Activated CD4-positive, CD25-positive, alpha-beta regulatory T cell treated with anti-CD3 and anti-CD28 coated beads, Interleukin-2, amount 50 U/mL, for 72 hours (primary cell): Measurements from ENCODE around the gene USP9Y.
"Not testable (repeated sequence)": the region's sequence is repeated elsewhere in the genome, so short reads cannot be mapped to it uniquely, and the experiment has no call there.

Source experiments
- DNase-seq: peaks from one replicate; pipeline ENCODE4 v3.0.0; 2021

USP9Y gene

GRCh38 chrY:12701181-12701695, at the start of gene USP9Y:
Gene USP9Y (plus strand): TSS chrY:12701231. CDS start chrY:12709448, 8,217 bp downstream.
- no peak for DNase-seq

GRCh38 chrY:12651621-12652036, 49.4 kb upstream of the USP9Y start:
- DNase-seq, result no peak

GRCh38 chrY:12661745-12662681, 39.0 kb upstream of the USP9Y start:
- no peak for DNase-seq

GRCh38 chrY:12662745-12663591, 38.1 kb upstream of the USP9Y start:
- no peak for DNase-seq

GRCh38 chrY:12663845-12664244, 37.2 kb upstream of the USP9Y start:
- not testable (repeated sequence) for DNase-seq

GRCh38 chrY:12678111-12678510, 22.9 kb upstream of the USP9Y start:
- no peak for DNase-seq

GRCh38 chrY:12681535-12681934, 19.5 kb upstream of the USP9Y start:
- DNase-seq, result no peak

- no peak for DNase-seq
Measured at GRCh38 chrY:12688337-12688736, 12.7 kb upstream of the USP9Y start.

GRCh38 chrY:12700087-12700486, 944 bp upstream of the USP9Y start:
- DNase-seq, result no peak

- no peak for DNase-seq
Measured at GRCh38 chrY:12702174-12702573, 1.1 kb downstream of the USP9Y start.

- DNase-seq, result no peak
Measured at GRCh38 chrY:12710460-12710859, 9.4 kb downstream of the USP9Y start.

GRCh38 chrY:12715376-12715775, 14.3 kb downstream of the USP9Y start:
- no peak for DNase-seq

- no peak for DNase-seq
Measured at GRCh38 chrY:12729746-12730145, 28.7 kb downstream of the USP9Y start.

GRCh38 chrY:12733625-12734024, 32.6 kb downstream of the USP9Y start:
- DNase-seq, result no peak

- no peak for DNase-seq
Measured at GRCh38 chrY:12734051-12734450, 33.0 kb downstream of the USP9Y start.

- no peak for DNase-seq
Measured at GRCh38 chrY:12741414-12741813, 40.4 kb downstream of the USP9Y start.

GRCh38 chrY:12742725-12743124, 41.7 kb downstream of the USP9Y start:
- no peak for DNase-seq

GRCh38 chrY:12744091-12744490, 43.1 kb downstream of the USP9Y start:
- no peak for DNase-seq

- no peak for DNase-seq
Measured at GRCh38 chrY:12749293-12749692, 48.3 kb downstream of the USP9Y start.

- no peak for DNase-seq
Measured at GRCh38 chrY:12752856-12753255, 51.8 kb downstream of the USP9Y start.

GRCh38 chrY:12756021-12756420, 55.0 kb downstream of the USP9Y start:
- DNase-seq, result no peak

GRCh38 chrY:12765976-12766375, 64.9 kb downstream of the USP9Y start:
- DNase-seq, result no peak

- no peak for DNase-seq
Measured at GRCh38 chrY:12784521-12784920, 83.5 kb downstream of the USP9Y start.

GRCh38 chrY:12793999-12794398, 93.0 kb downstream of the USP9Y start:
- no peak for DNase-seq
